NCI-H748 (cell line): ENCODE results near the gene UROC1.

ENCODE experiments used
- DNase-seq: peaks from one replicate; lab custom pipeline; 2025; ENCODE audit not compliant: unreplicated experiment; lab: John Stamatoyannopoulos, UW

Gene UROC1

DNA sequence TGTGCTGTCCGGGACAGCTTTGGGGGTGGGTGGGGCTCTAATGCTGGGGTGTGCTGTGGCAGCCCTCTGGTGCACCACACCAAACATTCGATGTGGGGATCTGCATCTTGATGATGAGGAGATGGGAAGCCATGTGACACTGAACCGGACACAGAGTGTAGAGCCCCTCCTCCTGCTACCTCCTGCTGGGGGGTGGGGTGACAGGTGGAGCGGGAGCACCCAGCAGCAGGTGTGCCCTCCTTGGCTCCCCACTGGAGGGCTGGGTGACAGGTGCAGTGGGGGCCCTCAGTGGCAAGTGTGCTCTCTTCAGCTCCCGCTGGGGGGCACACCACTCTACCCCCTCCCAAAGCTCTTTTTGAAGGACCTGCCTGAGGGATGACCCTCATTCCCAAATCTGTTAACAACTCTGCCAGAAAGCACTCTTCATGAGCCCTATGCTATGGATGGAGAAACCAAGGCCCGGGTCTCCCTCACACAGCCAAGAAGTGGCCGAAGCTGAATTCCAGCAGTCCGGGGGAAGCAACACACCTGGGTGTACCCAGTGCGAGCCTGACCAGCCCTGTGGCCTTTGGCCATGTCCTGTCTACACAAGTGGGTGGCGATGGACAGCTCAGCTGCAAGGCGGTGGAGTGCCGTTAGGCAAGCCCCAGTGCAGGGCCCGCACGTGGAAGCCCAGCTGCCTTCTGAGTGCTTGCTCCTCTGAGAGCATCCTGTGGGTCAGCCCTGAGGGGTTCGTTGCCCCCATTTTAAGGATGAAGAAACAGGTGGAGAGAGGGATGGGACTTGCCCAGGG lies 609 bp upstream of the UROC1 start:
- no peak for DNase-seq

DNA sequence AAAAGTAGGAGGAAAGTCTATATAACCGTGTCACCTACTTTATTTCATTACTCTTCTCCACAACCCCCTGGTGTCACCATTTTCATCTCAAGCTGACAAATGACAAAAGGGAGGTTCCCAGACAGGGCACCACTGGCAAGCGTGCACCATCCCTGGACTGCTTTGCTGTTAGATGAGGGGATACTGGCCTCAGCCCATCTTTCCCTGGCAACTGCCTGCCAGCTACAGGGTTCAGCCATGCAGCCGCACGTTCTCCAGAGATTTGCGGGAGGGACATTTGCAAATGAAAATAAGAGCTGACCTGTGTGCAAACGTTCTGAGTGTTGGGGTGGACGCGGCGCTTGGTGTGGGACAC lies 660 bp downstream of the UROC1 start:
- DNase-seq, result no peak

DNA sequence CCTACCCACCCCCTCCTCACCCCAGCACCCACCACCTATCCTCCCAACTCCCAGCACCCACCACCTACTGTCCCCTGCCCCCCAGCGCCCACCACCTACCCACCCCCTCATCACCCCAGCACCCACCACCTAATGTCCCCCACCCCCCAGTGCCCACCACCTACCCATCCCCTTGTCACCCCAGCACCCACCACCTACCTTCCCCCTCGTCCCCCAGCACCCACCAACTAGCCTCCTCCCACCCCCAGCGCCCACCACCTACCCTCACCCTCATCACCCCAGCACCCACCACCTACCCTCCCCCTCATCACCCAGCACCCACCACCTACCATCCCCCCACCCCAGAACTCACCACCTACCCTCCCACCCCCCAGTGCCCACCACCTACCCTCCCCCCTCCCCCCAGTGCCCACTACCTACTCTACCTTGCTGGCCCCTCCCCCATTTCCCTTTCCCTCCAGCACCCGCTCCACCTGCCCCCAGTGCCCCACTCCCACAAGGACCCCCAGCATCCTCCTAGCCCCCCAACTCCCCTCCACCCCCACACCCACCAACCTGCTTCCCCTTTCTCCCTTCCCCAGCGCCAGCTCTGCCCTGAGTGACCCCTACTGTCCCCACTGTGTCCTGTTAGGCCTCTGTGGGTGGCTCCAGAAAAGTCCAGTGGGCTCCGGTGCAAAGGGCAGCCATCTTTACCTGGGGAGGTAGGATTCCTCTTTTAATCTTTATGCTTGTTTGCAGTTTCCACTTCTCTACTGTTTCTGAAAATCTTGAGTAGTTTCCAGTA lies 1.2 kb downstream of the UROC1 start:
- no peak for DNase-seq

DNA sequence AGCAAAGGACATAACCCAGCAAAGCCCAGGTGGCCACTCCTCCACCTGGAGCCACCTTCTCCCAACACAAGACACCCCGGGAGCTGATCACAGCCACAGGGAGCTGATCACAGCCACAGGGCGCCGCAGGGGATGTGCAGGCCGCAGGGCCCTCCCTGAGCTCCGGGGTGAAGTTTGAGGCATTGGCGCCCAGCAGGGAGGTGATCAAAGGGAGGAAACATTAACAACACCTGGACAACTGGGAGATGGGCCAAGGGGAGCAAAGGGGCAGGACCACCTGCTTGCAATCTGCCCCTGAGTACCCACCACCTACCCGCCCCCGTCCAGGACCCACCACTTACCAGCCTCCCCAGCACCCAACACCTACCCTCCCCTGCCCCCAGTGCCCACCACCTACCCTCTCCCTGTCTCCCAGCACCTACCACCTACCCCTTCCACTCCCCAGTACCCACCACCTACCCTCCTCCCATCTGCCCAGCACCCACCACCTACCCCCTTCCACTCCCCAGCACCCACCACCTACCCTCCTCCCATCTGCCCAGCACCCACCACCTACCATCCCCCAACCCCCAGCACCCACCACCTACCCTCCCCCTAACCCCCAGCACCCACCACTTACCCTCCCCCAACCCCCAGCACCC lies 2.4 kb downstream of the UROC1 start:
- no peak for DNase-seq

DNA sequence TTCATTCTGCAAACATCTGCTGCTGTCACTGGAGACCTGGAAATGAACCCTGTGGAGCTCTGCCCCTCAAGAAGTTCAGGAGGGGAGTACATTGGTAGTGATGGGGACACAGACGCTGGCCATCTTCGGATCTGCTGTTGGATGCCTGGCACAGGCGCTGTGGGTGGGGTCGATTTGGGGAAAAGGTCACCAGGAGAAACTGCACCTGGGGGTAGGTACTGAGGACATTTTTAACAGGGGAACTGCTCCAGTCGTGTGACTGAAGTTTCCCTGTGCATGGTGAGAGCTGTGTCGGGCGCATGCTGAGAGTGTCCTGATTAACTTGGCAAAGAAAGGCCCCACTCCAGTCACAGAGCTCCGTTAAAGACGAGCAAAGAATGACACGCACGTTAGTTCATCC lies 3.4 kb downstream of the UROC1 start:
- DNase-seq, result no peak

DNA sequence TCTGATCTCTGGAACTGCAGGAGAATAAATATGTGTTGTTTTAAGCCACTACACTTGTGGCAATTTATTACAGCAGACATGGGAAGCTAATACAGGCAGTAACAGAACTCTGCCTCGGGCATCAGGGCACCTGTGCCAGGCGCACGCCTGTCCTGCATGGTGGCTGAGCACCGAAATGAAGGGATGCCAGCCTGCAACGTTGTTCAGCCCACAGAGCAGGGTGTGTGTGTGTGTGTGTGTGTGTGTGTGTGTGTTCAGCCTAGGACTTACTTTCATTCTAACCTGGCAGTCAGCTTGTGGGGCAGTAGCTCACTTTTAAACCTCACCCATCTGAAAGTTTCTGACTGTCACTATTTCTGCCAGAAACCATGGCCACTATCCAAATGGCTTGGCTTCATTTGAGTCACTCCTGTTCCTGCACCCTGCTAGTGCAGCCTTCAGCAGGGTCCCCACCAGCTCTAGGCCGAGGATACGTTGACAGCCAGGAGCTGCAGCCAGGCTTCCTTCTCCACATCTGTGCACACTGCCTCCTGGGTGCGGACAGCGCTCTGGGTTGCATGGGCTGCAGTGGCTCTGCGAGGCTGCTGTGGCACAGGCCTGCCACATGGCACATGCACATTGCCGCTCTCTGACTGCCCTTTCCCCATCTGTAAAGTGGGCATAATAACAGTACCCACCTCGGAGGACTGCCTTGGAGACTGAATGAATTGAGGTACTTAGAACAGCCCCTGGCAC lies 4.5 kb downstream of the UROC1 start:
- DNase-seq, result no peak

DNA sequence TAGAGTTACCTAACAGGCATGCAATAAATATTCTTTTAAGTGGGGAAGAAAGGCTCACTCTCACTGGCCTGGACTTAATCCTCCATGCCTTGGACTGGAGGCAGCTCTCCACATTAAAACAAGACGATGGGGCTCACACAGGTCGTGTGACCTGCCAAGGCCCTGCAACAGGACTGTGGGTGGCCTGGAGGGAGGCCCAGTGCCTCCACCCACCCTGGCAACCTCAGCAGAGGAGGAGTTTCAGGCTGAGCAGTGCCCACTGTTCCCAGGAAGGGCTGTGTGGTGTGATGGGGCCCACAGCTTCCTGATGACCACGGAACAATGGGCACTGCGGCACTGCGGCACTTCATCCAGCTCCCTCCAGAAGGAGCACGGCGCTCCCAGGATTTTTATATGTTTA lies 5.5 kb downstream of the UROC1 start:
- DNase-seq, result no peak

DNA sequence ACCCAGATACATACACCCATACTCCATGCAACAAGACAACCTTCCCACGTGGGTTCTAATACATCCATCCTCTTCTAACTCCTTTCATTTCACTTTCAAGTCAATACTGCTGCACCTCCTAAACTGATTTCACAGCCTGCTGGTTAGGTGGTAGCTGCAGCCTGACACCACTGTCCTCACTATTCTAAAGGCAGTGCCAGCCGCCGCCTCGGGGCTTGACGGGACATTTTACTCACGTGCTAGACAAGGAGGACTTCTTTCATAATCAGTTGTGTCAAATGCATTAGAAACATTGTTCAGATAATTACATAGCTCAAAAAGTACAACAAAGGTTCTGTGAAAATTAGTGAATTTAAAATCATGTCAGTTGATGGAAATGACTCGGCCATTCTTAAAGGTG lies 6.3 kb downstream of the UROC1 start:
- no peak for DNase-seq

DNA sequence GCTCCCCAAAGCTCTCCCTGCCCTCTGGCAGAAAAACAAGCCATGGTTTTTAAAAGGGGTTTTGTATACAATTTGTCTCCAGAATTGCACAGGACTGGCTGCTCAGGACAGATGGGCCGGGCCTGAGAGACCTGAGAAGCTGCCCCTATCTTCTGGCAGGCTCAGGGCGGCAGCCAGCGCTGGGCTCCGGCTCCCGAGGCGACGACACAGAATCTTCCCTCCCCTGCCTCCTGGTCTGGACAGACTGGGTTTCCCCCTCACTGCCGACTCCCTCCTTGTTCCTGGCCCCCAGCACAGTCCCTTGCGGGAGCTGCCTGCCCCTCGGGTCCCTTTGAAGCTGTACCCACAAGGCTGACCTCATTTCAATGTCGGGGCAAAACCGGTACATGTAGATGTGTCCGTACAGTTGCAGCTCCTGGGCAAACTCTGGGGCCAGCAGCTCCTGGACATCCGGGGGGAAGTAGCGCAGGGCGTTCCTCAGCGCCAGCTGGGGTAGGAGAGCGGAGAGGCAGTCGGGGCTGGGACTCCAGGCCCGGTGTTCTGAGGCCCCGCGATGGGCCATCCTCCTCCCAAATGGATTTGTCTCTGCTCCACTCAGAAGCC lies 7.2 kb downstream of the UROC1 start:
- DNase-seq, result no peak

DNA sequence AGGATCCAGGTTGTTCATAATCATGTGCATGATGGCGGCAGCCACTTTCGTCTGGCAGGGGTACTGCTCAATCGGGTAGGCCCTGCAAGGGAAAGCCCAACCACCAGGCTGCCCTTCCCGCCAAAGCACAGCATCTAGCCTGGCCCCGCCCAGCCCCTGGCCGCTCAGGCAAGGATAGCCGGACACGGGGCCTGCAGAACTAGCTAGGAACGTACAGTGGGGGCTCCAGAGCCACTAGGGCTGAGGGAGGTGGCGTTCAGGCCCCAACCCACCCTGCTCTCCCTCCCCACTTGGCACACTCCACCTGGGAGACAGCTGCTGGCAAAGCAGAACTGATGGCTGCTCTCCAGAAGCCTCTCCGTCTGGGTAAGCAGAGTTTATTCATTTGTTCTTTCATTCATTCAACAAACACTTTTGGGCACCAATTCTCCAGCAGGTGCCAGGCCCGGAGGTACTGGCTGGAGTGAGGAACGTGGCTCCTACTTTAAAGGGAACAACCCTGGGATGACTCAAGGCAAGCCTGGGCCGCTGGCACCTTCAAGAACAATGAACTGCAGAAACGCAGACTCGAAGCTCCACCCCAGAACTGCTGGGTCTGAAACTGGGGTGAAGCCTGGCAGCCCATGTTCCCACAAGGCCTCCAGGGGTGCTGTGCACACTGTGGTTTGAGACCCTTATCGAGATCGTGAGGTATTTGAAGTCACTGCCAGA lies 7.8 kb downstream of the UROC1 start:
- DNase-seq, result peak; percentile 7

DNA sequence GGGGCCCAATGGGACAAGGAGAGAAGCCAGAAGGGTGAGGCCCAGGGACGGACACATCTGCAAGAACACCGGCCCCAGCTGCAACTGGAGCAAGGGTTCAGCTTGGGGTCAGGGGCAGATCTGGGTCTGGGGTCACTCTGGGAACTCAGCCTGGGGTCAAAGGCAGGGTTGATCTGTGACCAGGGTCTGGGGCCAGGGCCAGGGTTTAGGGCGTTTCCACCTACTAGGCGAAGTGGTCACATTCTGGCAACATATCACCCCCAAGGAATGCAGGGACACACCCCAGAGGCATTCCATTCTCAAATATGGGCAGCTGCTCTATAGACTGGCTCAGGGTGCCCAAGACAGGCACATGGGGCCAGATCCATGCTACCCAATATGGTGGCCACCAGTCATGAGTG lies 9.0 kb downstream of the UROC1 start:
- DNase-seq, result no peak

DNA sequence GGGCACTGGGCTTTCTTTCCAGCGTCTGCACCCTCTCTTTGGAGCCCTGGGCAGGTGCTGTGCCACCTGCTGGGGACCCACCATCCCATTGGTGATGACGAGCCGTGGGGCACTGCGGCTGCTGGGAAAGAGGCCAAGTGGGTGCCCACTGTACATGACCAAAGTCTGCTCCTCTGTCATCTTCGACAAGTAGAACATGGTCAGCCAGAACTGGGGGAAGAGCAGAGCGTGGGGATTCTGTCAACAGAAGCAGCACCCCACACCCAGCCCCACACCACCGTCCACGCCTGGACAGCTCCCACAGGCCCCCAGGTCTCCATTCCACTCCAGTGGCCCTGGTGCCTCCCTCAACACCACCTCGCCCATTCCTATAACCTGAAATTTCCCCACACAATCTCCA lies 9.7 kb downstream of the UROC1 start:
- DNase-seq, result no peak

DNA sequence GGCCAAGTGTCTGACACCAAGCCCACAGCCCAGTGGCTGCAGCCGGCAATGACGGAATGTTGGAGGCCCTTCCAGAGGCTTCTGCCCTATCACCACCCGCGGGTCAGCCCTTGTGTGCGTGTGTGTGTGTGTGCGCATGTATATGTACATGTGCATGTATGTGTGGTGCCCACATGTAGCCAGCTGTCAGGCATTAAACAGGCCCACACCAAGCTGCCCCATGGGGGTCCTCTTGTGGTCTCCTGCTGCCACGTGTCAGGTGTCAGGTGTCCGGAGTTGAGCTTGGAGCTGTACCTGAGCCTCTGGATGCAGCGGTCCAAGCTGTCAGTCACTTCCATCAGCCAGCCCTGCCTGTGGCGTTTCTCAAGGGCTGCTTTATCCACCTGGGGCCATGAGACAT lies 13.9 kb downstream of the UROC1 start:
- no peak for DNase-seq

DNA sequence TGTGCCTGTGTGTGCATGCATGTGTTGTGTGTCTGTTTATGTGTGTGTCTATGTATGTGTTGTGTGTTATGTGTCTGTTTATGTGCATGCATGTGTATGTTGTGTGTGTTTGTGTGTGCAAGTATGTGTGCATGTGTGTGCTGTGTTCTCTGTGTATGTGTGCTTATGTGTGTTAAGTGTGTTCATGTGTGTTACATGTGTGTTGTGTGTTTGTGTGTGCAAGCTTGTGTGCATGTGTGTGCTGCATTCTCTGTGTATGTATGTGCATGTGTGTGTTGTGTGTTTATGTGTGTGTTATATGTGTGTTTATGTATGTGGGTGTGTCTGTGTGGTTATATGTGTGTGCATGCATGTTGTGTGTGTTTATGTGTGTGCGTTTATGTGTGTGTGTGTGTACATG lies 14.9 kb downstream of the UROC1 start:
- DNase-seq, result no peak

DNA sequence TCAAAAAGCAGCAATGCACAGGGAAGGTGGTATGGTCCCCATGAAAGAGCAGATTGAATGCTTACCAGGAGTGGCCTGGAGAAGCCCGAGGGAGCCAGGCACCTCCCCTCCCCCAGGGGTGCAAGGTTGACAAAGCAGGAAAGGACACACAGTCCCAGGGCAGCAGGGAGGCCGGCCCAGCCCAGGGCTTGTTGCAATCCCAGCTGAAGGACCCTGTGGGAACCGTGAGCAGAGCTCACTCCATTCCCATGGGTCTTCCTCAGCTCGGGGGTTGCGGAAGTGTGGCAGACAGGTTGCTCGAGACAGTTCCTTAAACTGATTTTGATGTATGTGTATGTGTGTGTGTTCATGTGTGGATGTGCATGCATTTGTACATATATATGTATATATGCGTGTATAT lies 15.8 kb downstream of the UROC1 start:
- no peak for DNase-seq

DNA sequence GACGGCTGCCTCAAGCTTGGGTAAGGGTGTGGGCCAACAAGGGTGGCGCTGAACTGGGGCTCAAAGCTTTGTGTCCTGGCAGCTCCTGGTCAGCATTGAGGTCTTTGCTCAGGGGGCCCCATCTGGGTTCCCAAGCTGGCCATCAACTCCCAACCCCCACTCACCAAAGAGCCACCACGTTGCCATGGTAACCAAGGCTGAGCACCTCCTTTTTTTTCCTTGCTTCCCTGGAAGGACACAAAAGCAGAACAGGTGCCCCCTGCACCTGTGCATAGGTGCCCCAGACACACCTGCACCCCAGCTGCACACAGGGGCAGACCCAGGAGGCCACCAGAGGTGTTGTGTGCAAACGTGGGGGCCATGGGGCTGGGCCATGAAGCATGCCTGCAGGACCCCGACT lies 16.5 kb downstream of the UROC1 start:
- DNase-seq, result no peak

DNA sequence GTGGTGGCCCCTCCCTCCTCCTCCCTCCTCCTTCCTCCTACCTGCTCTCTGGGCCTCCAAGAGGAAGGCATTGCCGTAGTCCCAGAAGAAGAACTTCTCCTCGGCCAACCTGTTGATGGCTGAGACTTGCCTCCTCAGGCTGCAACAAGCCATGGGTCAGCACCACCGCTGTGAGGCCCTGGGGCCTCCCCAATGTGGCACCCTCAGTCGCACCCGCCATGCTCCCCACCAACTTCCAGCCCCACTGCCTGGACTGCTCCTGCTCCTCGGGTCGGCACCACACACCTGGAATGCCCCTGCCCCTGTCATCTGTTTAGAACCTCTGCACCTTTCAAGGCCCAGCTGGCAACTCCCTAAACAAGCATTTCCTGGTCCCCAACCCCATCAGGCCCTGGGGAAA lies 17.6 kb downstream of the UROC1 start:
- DNase-seq, result no peak

DNA sequence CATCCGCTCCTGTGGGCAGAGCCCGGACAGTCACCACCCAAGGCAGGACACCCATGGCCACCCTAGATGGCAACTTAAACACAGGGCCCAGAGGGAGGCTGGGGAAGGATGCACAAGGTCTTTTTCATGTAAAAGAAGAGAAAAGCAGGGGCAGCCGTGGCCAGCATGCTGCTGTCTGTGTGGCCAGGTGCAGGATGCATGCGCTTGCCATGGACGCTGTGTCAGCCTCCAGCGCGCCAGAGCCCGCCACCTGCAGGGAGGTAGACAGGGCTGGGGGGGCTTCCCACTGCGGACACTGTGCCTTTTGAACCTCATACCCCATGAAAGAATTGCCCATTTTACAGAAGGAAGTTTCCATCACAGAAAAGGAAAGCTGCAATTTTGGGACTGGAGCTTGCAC lies 18.2 kb downstream of the UROC1 start:
- DNase-seq, result no peak

DNA sequence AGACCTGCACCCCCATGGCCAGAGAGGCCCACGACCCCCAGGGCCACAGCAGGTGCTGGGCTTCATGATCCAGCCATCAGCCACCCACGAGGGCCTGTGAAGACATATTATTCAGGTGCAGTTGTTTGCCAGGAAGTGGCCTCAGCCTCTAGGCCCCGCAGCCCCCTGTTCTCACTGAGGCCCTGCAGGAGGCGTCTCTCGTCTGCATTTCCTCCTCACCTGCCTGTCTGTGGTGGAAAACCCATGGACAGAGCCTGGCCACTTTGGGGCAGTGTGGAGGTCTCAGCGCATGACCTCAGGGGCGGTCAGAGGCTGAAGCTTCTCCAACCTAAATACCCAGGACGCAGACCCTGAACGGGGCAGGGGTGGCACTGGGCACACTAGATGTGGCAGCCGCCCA lies 18.6 kb downstream of the UROC1 start:
- DNase-seq, result no peak

DNA sequence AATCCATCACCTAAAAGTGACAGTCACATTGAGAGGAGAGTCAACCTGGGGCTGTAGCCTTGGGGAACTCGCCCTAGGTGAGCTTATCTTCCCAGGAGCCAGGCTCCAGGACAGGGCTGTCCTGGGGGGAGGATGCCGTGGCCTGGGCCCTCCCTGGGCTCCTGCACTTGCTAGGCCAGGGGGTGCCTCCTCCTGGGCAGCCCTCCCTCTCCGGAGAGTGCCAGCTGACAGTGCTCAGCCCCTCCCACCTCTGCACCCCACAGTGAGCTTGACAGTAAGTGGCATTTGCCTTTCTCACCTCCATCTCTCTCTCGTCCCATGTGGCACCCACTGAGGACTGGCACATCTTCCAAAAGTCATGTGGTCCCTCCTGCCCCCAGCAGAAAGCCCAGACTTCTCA lies 19.1 kb downstream of the UROC1 start:
- DNase-seq, result no peak

DNA sequence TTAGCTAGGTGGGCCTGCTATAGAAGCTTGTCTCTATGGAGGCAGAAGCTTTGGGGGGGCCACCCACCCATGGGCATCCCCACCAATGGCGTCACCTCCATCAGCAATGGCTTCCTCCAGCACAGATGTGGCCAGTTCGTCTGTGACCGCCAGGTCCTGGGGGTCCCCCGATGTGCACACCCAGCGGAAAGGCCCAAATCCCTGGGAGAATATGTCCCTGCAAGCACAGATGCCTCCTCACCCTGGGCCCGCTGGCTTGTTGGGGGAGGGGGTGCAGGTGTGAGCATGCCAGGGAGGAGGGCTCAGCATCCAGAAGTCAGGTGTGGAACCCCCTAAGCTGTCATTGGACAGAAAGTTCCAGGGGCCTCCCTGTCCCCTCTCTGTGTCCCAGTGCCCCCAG lies 19.6 kb downstream of the UROC1 start:
- DNase-seq, result no peak
